Measurements from ENCODE around the gene PLTP. TPM values are rescaled to one million over a fixed set of nuclear protein-coding genes. Genes with fewer than 3 reads are reported as not detected.
A peak's percentile ranks its signal among the peaks of the same experiment; 100 is the strongest.

Gene PLTP
- total and polyA plus RNA-seq, 2 of the 13 experiments (the other 11 are each of a cell fraction or from before 2014, with no cell fraction given) = 16.9 to 28.6 TPM

DNA sequence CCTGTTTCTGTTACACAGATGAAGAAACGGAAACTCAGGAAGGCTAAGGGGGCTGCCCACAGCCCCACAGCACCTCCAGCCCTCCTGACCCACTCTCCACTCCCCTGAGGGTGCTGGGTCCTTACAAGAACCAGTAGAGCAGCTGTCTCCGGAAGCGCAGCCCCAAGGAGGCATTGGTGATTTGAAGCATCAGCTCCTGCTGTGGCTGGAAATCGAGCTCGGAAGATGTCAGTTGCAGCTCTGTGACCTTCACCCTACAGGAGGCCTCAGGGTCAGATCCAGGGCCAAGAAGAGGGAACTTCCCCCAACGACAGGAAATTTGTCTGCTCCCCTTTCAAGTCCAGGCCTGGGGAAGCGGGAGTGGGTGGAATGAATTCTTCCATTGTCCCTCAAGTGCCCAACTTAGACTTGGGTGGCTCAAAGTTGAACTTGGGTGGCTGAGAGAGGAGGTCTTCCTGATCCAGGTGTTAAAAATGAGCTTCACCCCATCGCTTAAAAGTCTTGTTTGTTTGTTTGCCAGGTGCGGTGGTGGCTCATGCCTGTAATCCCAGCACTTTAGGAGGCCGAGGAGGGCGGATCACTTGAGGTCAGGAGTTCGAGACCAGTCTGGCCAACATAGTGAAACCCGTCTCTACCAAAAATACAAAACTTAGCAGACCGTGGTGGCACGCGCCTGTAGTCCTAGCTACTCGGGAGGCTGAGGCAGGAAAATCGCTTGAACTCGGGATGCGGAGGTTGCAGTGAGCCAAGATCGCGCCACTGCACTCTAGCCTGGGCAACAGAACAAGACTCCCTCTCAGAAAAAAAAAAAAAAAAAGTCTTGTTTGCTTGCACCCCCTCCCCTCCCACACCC, 1.9 kb downstream of the PLTP start (continued):
- TF ChIP-seq, protein P1, sequence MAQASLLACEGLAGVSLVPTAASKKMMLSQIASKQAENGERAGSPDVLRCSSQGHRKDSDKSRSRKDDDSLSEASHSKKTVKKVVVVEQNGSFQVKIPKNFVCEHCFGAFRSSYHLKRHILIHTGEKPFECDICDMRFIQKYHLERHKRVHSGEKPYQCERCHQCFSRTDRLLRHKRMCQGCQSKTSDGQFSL (CRISPR knock-in tag; IDR thresholded peaks at IDR 0.05) = no peak
- TF ChIP-seq ZNF577 (CRISPR knock-in tag; IDR thresholded peaks at IDR 0.05; ENCODE audit: borderline replicate concordance, low read depth) (no peak), ZNF782 (CRISPR knock-in tag; IDR thresholded peaks at IDR 0.05; ENCODE audit: borderline replicate concordance) (0 out of 2 replicates have a peak, but pooled peaks have one; percentile 24), CERS6 (CRISPR knock-in tag; IDR thresholded peaks at IDR 0.05) (no peak), RBAK (CRISPR knock-in tag; IDR thresholded peaks at IDR 0.05) (no peak), ZBTB34 (CRISPR knock-in tag; IDR thresholded peaks at IDR 0.05) (no peak), ZNF775 (CRISPR knock-in tag; IDR thresholded peaks at IDR 0.05; ENCODE audit: borderline replicate concordance) (no peak; the same call in 1 of the 2 replicates), ZMYM2 (CRISPR knock-in tag; IDR thresholded peaks at IDR 0.05) (peak; percentile 70; the same call in 1 of the 2 replicates), ZNF746 (CRISPR knock-in tag; IDR thresholded peaks at IDR 0.05) (no peak), HMG20B (CRISPR knock-in tag; conservative IDR thresholded peaks at IDR 0.05) (0 out of 2 replicates have a peak, but pooled peaks have one; percentile 32), CREM (IDR thresholded peaks at IDR 0.05) (peak; percentile 35; the same call in 1 of the 2 replicates), CREM (CRISPR knock-in tag; IDR thresholded peaks at IDR 0.05) (no peak), PHF21A (CRISPR knock-in tag; IDR thresholded peaks at IDR 0.05) (0 out of 2 replicates have a peak, but pooled peaks have one; percentile 37), ZSCAN9 (CRISPR knock-in tag; IDR thresholded peaks at IDR 0.05; ENCODE audit: borderline replicate concordance) (no peak; the same call in 1 of the 2 replicates), BRF2 (CRISPR knock-in tag; IDR thresholded peaks at IDR 0.05) (no peak), ZNF7 (CRISPR knock-in tag; IDR thresholded peaks at IDR 0.05) (no peak)
- TF ChIP-seq, protein P2, sequence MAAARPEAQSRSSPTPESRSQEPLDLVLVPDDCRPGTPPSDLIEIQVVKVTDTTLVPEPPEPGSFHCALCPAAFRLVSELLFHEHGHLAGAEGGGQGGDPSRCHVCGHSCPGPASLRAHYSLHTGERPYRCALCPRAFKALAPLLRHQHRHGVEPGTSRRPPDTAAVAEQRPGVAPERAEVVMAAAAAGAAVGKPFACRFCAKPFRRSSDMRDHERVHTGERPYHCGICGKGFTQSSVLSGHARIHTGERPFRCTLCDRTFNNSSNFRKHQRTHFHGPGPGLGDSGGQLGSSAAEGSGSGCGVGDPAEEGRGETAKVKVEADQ (CRISPR knock-in tag; IDR thresholded peaks at IDR 0.05; ENCODE audit: borderline replicate concordance) = no peak
- TF ChIP-seq, protein P3, sequence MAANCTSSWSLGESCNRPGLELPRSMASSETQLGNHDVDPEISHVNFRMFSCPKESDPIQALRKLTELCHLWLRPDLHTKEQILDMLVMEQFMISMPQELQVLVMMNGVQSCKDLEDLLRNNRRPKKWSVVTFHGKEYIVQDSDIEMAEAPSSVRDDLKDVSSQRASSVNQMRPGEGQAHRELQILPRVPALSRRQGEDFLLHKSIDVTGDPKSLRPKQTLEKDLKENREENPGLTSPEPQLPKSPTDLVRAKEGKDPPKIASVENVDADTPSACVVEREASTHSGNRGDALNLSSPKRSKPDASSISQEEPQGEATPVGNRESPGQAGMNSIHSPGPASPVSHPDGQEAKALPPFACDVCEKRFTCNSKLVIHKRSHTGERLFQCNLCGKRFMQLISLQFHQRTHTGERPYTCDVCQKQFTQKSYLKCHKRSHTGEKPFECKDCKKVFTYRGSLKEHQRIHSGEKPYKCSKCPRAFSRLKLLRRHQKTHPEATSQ (CRISPR knock-in tag; IDR thresholded peaks at IDR 0.05; ENCODE audit: borderline replicate concordance) = no peak
- TF ChIP-seq, protein P4, sequence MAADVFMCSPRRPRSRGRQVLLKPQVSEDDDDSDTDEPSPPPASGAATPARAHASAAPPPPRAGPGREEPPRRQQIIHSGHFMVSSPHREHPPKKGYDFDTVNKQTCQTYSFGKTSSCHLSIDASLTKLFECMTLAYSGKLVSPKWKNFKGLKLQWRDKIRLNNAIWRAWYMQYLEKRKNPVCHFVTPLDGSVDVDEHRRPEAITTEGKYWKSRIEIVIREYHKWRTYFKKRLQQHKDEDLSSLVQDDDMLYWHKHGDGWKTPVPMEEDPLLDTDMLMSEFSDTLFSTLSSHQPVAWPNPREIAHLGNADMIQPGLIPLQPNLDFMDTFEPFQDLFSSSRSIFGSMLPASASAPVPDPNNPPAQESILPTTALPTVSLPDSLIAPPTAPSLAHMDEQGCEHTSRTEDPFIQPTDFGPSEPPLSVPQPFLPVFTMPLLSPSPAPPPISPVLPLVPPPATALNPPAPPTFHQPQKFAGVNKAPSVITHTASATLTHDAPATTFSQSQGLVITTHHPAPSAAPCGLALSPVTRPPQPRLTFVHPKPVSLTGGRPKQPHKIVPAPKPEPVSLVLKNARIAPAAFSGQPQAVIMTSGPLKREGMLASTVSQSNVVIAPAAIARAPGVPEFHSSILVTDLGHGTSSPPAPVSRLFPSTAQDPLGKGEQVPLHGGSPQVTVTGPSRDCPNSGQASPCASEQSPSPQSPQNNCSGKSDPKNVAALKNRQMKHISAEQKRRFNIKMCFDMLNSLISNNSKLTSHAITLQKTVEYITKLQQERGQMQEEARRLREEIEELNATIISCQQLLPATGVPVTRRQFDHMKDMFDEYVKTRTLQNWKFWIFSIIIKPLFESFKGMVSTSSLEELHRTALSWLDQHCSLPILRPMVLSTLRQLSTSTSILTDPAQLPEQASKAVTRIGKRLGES (CRISPR knock-in tag; IDR thresholded peaks at IDR 0.05; ENCODE audit: borderline replicate concordance) = no peak

All from HepG2 (cell line).